Measurements from ENCODE around the gene GAS7.

The GAS7 gene

DNA sequence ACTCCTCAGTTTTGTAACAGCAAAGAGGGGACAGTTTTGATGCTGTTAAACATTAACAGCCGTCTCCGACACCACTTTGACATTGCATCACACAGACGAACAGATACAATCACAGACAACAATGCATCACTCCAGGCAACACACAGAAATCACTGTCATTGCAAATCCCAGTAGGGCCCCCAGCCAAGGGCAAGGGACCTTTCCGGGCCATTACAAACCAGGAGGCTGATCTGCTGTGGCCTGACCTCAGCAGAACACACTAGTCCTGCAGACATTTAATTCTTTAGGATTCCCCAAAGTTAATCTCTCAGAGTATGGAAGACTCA, 157.2 kb downstream of the GAS7 start:
- H3K4me2 ChIP-seq = no peak overlapping the region
- no peak overlapping the region for H2AFZ ChIP-seq (ENCODE audit: low read depth)
- H3K4me1 ChIP-seq (ENCODE audit: low read depth, poor library complexity, severe bottlenecking) = no peaks in the 10 kb centered on the region
- no peak overlapping the region for H3K9ac ChIP-seq
- no peaks in the 10 kb centered on the region for H3K27me3 ChIP-seq (ENCODE audit: insufficient read depth, low read depth)
- H3K4me3 ChIP-seq (IDR thresholded peaks at IDR 0.05; ENCODE audit: insufficient read depth, low read depth, low read length) = no peak overlapping the region
- no peak overlapping the region for H3K27ac ChIP-seq
- no peak for TF ChIP-seq CTCF (conservative IDR thresholded peaks at IDR 0.05; ENCODE audit: low read depth, low read length)
- no peaks in the 10 kb centered on the region for H3K79me2 ChIP-seq (ENCODE audit: insufficient read depth, low read depth)
- no peaks in the 10 kb centered on the region for H4K20me1 ChIP-seq (ENCODE audit: insufficient read depth)
- no peaks in the 10 kb centered on the region for H3K36me3 ChIP-seq (ENCODE audit: insufficient read depth)

DNA sequence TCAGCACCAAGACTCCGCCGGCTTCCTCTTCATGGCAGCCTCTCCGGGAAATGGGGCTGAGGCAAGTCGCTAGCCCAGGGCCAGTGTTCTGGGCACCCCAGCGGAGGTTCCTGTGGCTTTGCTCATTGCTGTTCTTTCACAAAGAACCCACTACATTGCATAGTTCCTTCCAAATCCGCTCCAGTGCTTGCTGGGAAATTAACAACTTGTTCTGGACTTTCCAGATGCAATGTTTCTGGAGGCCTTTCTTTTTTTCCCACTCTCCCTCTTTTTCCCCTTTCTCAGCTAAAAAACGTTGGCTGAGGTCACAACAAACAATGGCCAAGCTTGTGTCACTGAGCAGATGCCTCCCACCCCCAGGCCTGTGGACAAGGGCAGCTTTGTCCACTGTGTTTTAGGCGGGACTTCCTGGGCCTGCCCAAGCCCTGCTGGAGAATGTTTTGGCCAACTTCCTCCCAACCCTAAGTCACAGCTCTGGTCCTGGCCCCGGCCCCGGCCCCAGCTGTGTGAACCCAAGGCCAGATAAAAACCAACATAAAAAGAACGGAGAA, 161.8 kb downstream of the GAS7 start:
- H2AFZ ChIP-seq (ENCODE audit: low read depth) = no peak overlapping the region
- no peaks in the 10 kb centered on the region for H3K4me1 ChIP-seq (ENCODE audit: low read depth, poor library complexity, severe bottlenecking)

GRCh38 chr17:10035885-10036284, 162.5 kb downstream of the GAS7 start:
- Histone ChIP-seq H4K20me1 (ENCODE audit: insufficient read depth) (no peaks in the 10 kb centered on the region), H3K36me3 (ENCODE audit: insufficient read depth) (no peaks in the 10 kb centered on the region), H3K27me3 (ENCODE audit: insufficient read depth, low read depth) (no peaks in the 10 kb centered on the region), H3K4me3 (IDR thresholded peaks at IDR 0.05; ENCODE audit: insufficient read depth, low read depth, low read length) (no peak overlapping the region), H3K9ac (no peak overlapping the region), H2AFZ (ENCODE audit: low read depth) (no peak overlapping the region), H3K79me2 (ENCODE audit: insufficient read depth, low read depth) (no peaks in the 10 kb centered on the region), H3K27ac (no peak overlapping the region), H3K4me1 (ENCODE audit: low read depth, poor library complexity, severe bottlenecking) (no peaks in the 10 kb centered on the region), H3K4me2 (no peak overlapping the region)
- TF ChIP-seq CTCF (conservative IDR thresholded peaks at IDR 0.05; ENCODE audit: low read depth, low read length) = no peak

More for the DNA sequence above, 161.8 kb downstream of the GAS7 start:
- H3K9ac ChIP-seq = no peak overlapping the region
- no peaks in the 10 kb centered on the region for H3K79me2 ChIP-seq (ENCODE audit: insufficient read depth, low read depth)
- no peaks in the 10 kb centered on the region for H3K36me3 ChIP-seq (ENCODE audit: insufficient read depth)
- no peak overlapping the region for H3K27ac ChIP-seq
- TF ChIP-seq CTCF (conservative IDR thresholded peaks at IDR 0.05; ENCODE audit: low read depth, low read length) = no peak
- H3K4me2 ChIP-seq = no peak overlapping the region
- H4K20me1 ChIP-seq (ENCODE audit: insufficient read depth) = no peaks in the 10 kb centered on the region
- H3K27me3 ChIP-seq (ENCODE audit: insufficient read depth, low read depth) = no peaks in the 10 kb centered on the region
- H3K4me3 ChIP-seq (IDR thresholded peaks at IDR 0.05; ENCODE audit: insufficient read depth, low read depth, low read length) = no peak overlapping the region

DNA sequence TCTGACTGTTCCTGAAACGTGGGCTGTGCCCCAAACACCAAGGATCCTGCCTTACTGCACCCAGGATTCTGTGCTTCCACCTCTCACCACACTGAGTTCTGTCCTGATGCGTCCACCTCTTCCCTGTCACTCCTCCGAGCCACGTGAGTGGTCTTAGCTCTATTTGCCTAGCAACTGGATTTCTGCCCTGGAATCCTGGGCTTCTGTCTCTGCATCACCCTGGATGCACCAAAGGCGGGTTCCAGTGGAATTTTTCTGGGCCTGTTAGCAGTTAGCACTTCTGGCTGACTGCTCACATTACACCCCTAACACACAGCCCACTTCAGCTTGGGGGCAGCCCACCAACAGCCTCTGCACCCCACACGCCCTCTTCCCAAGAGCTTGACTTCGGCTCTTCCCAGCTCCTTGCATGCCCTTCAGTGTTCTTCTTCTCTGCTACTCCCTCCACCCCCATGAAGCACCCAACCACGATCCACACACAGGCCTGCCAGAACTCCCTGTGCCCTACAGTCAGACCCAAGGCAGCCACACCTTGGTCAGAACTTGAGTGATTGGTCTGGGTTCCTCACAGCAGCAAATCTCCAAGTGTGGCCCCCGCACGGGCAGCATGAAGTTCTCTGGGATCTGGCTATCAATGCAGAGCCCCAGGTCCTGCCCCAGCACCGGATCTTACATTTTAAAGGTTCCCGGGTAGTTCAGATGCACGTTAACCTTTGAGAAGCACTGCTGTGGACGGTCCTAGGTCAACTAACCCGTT, 163.5 kb downstream of the GAS7 start:
- no peak overlapping the region for H3K4me3 ChIP-seq (IDR thresholded peaks at IDR 0.05; ENCODE audit: insufficient read depth, low read depth, low read length)
- no peaks in the 10 kb centered on the region for H4K20me1 ChIP-seq (ENCODE audit: insufficient read depth)
- no peak overlapping the region for H3K9ac ChIP-seq
- H3K27ac ChIP-seq = no peak overlapping the region
- no peak overlapping the region for H3K4me2 ChIP-seq
- H3K4me1 ChIP-seq (ENCODE audit: low read depth, poor library complexity, severe bottlenecking) = no peaks in the 10 kb centered on the region
- H3K79me2 ChIP-seq (ENCODE audit: insufficient read depth, low read depth) = no peaks in the 10 kb centered on the region
- H2AFZ ChIP-seq (ENCODE audit: low read depth) = no peak overlapping the region
- TF ChIP-seq CTCF (conservative IDR thresholded peaks at IDR 0.05; ENCODE audit: low read depth, low read length) = no peak
- H3K27me3 ChIP-seq (ENCODE audit: insufficient read depth, low read depth) = no peaks in the 10 kb centered on the region
- H3K36me3 ChIP-seq (ENCODE audit: insufficient read depth) = no peaks in the 10 kb centered on the region

Measured in KMS-11 (cell line).